ENCODE results near the gene RANBP10.
"Not testable (repeated sequence)": the region's sequence is repeated elsewhere in the genome, so short reads cannot be mapped to it uniquely, and the experiment has no call there.

RANBP10 gene

DNA sequence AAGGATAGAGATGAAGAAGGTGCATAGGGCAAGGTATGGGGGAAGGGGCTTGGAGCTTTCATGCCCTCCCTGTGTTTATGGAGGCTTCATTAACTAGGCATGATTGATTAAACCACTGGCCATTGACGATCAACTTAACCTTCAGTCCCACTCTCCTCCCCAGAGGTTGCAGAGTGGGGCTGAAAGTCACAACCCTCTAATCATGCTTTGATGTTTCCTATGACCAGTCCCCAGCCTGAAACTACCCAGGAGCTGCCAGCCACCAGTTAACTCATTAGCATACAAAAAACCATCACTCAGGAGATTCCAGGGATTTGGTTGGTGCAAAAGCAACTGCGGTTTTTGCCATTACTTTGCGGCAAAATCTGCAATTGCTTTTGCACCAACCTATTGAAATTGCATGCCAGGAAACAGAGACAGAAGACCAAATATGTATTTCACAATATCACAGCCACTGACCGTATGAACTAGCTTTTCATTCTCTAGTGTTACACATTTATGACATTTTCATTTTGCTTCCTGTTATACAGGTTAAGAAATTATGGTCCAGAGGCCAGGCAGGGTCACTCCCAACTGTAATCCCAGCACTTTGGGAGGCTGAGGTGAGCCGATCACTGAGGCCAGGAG is 92.6 kb downstream of the RANBP10 start:
- DNase-seq (ENCODE audit: low read depth): no peak

- no peak for DNase-seq (ENCODE audit: low read depth)
These were observed 95.8 kb downstream of the RANBP10 start for GRCh38 chr16:67710607-67711006.

DNA sequence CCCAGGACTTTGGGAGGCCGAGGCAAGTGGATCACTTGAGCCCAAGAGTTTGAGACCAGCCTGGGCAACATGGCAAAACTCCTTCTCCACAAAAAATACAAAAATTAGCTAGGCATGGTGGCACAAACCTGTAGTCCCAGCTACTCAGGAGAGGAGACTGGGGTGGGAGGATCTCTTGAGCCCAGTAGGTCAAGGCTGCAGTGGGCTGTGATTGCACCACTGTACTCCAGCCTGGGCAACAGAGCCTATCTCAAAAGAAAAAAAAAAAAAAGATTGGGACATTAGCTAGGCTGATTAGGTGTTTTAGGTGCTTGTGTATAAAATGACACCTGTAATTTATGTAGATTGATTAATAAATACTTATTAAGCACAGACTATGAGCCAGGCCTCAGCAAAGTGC is 97.3 kb downstream of the RANBP10 start:
- no peak for DNase-seq (ENCODE audit: low read depth)

DNA sequence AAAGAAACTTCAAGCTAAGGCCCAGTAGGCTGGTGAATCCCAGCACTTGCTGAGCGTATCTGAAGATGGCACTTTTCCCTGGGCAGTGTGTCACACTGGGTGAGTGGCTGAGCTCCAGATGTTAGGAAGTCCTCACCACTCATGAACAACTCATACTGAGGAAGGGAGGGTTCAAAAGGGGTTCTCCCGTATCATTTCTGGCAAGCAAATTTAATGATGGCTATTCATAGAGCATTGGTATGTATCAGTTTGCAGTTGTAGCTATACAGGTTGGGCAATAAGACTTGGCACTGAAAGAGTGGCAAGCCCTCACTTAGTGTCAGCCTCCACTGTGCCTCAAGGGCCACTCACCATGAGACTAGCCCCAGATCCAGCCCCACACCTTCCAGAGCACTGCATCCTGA is 98.0 kb downstream of the RANBP10 start:
- no peak for DNase-seq (ENCODE audit: low read depth)

DNA sequence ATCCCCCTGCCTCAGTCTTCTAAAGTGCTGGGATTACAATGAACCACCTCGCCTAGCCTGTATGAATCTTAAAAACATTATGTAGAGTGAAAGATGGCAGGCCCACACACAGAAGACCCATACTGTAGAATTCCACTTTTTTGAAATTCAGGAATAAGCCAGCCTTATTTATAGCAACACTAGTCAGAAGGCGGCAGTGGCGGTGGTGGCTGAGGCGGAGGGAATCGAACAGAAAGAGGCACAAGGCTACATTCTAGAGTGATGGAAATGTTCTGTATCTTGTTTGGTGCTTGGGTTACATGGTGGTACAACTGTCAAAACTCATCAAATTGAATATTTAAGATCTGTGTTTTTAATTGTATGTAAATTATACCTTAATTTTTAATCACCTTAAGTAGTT is 98.6 kb downstream of the RANBP10 start:
- DNase-seq (ENCODE audit: low read depth): no peak

DNA sequence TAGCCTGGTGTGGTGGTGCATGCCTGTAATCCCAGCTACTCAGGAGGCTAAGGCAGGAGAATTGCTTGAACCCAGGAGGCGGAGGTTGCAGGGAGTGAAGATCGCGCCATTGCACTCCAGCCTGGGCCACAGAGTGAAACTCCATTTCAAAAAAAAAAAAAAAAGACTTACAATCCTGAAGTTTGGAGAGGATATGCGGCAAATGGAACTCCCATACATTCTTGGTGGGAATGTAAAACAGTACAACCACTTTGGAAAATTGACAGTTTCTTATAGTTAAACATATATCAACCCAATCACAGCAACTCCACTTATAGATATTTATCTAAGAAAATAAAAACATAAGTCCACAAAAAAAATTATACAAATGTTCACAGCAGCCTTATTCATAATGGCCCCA is 99.2 kb downstream of the RANBP10 start:
- DNase-seq (ENCODE audit: low read depth): no peak

DNA sequence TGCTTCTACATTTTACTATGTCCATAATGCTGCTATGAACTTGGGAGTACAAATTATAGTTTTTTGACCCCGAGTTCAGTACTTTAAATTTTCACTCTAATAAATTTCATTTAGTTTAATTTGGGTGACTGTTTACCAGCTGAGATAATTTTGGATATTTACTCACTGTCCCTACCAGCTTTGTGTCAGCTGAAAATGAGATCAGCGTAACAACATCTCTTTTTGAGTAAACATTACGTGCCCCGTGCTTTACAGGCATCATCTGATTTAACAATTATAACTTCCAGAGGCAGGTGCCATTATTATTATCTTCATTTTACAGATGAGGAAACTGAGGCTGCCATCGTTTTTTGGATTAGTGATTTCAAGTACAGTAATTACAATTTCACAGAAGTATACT is 102.2 kb downstream of the RANBP10 start:
- no peak for DNase-seq (ENCODE audit: low read depth)

DNA sequence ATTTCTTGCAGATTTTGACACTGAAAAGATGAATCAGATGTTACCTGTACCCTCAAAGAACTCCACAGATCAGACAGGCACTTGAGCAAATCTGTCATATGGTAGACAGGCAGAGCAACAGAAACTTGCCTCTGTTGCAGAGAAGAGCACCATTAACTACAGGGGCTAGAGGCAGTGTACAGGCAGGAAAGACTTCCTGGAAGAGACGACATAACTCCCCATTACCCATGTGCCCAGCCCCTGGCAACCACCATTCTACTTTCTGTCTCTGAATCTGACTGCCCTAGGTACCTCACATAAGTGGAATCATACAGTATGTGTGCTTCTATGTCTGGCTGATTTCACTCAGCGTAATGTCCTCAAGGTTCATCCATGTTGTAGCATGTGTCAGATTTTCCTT is 102.7 kb downstream of the RANBP10 start:
- no peak for DNase-seq (ENCODE audit: low read depth)

DNA sequence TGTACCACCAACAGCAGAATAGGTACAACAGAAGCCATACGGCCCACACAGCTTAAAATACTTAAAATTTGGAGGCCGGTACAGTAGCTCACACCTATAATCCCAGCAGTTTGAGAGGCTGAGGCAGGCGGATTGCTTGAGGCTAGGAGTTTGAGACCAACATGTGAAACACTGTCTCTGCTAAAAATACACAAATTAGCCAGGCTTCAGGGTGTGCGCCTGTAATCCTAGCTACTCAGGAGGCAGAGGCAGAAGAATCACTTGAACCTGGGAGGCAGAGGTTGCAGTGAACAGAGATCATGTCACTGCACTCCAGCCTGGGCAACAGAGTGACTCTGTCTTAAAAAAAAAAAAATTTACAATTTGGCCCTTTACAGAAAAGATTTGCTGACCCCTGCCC is 104.2 kb downstream of the RANBP10 start:
- no peak for DNase-seq (ENCODE audit: low read depth)

DNA sequence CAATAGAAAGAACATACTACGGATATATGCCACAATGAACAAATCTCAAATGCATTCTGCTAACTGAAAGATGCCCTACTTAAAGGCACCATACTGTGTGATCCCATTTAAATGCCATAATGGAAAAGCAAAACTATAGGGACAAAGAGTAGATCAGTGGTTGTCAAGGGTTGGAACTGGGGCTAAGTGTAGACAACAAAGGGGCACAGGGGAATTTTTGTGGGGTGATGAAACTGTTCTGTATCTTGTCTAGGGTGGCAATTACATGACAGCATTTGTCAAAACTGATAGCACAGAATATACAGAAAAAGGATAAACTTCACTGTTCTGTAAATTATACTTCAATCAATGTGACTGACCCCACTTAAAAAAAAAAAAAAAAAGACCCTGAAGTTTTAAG is 104.9 kb downstream of the RANBP10 start:
- no peak for DNase-seq (ENCODE audit: low read depth)

DNA sequence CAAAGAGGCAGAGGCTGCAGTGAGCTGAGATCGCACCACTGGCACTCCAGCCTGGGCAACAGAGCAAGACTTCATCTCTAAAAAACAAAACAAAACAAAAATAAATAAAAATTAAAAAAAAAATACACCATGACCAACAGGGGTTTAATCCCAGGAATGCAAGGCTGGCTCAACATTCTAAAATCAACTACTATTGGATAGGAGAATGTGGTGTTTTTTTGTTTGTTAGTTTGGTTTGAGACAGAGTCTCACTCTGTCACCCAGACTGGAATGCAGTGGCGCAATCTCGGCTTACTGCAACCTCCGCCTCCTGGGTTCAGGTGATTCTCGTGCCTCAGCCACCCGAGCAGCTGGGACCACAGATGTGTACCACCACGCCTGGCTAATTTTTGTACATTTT is 107.1 kb downstream of the RANBP10 start:
- no peak for DNase-seq (ENCODE audit: low read depth)

DNA sequence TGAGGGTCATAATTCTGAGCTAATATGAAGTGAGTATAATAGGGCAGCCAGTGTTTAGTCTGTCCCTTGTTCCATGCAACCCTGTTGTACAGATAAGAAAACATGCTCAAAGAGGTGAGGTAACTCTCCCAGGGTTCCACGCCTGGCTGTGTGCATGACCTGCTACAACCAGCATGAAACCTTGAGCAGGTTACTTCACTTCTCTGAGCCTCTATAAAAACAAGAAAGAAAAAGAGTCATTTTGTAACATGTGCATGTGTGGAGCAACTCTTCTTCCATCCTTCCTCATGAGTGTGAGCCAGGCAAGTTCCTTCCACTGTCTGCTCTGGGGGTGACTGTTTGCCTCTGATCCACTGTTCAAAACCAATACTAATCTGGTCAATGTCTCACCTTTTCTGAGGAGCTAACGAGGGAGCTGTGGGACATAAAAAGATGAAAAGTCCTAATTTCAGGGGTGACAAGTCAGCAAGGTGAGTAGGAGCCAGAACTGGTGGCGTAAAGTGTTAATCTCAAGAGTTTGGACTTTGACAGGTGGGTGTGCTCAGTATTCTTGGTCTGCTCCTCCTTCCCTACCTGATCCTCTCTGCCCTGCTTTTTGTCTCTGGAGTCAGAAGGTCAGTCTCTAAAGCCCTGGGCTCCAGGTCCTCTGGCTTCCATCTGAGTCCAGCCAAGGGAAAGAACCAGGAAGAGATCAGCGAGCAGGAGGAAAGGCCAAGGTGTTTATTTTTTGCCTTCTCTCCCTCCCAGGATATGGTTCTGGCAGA is 108.8 kb downstream of the RANBP10 start:
- no peak for DNase-seq (ENCODE audit: low read depth)

DNA sequence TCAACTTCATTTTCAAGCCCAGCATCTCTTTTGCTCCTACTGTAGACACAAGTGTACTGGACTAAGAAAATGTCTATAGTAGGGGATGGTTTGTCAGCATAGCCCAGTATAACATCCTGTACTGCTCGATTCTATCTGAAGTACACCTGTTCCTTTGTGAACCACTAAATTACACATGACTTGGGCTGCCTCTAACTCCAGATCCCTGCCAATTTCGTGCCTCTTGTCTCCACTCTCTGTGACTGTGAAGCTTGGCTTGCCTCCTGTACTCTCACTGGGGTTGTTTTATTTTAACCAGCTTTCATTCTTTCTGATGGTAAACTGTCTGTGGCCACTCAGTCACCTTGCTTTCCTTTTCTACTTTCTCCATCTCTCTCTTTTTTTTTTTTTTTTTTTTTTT is 111.7 kb downstream of the RANBP10 start:
- no peak for DNase-seq (ENCODE audit: low read depth)

- not testable (repeated sequence) for DNase-seq (ENCODE audit: low read depth)
These were observed 112.7 kb downstream of the RANBP10 start for GRCh38 chr16:67693517-67694285.

DNA sequence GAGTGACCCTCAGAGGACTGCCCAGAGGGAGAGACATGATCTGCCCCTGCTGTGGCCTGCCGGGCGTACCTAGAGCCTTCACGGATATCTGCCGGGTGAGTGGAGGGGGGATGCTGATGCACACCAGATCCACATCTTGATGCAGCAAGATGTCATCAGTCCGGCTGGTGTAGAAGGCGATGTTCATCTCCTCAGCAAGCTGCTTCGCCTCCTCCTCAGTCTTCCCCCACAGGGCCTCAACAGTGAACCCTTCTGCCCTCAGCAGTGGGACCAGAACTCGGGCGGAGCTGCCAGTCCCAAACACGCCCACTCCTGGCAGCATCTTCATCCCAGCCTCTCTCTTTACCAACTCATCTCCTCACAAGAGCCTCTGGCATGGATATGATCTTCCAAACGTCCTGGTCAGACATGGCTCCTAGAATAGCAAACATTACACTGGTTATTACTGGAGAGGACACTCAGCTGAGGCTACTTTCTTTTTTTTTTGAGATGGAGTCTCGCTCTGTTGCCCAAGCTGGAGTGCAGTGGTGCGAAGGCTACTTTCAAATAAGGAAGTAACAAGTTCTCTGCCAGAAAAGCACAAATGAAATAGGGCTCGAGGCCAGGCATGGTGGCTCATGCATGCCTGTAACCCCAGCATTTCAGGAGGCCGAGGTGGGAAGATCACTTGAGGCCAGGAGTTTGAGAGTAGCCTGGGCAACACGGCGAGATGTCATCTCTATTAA is 120.8 kb downstream of the RANBP10 start:
- DNase-seq (ENCODE audit: low read depth): no peak

DNA sequence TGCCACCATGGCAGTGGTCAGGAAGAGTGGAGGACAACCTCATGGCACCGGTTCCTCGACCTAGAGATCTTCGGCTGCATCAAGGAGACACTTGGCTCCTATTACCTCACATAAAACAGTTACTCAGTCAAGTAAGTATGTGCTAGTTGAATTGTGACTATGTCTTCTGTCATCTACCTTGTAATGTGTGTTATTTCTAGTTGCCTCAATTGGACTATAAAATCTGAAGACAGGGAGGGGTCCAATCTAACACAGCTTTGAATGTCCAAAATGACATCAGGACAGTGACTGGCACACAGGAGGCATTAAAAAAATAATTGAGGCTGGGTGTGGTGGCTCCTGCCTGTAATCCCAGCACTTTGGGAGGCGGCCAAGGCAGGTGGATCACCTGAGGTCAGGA is 122.6 kb downstream of the RANBP10 start:
- no peak for DNase-seq (ENCODE audit: low read depth)

DNA sequence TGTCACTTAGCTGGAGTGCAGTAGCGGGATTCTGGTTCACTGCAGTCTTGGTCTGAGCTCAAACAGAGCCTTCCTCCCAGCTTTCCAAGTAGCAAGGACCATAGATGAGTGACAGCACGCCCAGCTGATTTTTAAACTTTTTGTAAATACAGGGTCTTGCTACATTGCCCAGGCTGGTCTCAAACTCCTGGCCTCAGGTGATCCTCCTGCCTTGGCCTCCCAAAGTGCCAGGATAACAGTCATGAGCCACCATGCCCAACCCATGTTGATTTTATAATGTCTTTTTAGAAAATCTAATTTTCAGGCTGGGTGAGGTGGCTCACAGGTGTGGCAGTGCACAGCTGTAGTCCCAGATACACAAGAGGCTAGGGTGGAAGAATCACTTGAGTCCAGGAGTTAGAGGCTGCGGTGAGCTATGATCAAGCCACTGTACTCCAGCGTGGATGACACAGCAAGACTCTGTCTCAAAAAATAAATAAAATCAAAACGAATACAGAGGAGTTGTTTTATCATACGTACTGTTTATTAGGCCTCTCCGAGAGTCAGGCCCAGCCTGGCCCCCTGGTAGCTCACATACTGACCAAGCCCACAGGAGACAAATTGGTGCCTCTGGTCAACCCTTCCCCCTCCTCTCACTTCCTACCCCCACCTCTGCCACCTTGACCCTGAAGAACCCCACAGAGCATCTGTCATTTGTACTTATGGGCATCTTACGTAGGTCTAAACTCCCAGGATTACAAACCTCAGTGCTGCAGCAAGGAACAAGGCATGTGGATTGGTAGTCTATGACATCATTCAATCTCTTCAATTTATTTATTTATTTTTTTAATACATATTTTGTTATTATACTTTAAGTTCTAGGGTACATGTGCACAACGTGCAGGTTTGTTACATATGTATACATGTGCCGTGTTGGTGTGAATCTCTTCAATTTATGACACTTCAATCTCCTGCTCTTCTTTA is 126.1 kb downstream of the RANBP10 start:
- no peak for DNase-seq (ENCODE audit: low read depth)

- DNase-seq (ENCODE audit: low read depth): no peak
These were observed 127.9 kb downstream of the RANBP10 start for GRCh38 chr16:67678354-67679023.

DNA sequence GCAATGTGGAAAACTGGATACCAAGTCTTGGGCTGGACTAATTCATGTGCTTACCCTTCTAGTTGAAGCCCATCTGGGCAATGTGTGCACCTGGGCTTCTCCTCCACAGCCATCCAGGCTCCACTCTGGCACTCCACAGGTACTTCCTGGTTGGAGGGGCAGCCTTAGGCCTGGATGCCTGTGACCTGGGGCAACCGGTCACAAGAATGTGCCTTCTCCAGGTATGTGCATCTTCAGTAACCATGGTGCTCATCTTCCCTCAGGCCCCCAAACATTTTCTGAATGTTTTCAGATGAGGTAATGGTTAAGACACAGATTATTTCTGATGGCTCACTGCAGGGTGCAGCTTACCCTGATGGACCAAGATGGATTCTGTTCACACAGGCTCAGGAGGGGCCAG is 128.6 kb downstream of the RANBP10 start:
- DNase-seq (ENCODE audit: low read depth): no peak

- DNase-seq (ENCODE audit: low read depth): no peak
These were observed 129.4 kb downstream of the RANBP10 start for GRCh38 chr16:67676939-67677338.

- no peak for DNase-seq (ENCODE audit: low read depth)
These were observed 129.8 kb downstream of the RANBP10 start for GRCh38 chr16:67676516-67676915.
